ENCODE results near the gene CTSO. TPM values are rescaled to one million over a fixed set of nuclear protein-coding genes. Genes with fewer than 3 reads are reported as not detected.

Gene CTSO
- total and polyA plus RNA-seq, 2 donors (not counting 3 experiments of a cell fraction or from before 2014, with no cell fraction given) = 7.9 to 8.5 TPM

DNA sequence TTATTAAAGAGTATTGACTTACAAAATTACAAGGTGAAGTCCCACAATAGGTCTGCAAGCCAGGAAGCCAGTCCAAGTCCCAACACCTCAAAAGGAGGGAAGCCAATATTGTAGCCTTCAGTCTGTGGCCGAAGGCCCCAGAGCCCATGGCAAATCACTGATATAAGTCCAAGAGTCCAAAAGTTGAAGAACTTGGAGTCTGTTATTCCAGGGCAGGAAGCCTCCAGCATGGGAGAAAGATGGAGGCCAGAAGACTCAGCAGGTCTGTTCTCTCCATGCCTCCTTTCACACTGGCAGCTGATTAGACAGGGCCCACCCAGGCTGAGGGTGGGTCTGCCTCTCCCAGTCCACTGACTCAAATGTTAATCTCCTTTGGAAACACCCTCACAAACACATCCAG, 32.1 kb downstream of the CTSO start:
- ChIA-PET POLR2A (no interaction called here), CTCF (no interaction called here)
- Histone ChIP-seq H2AFZ (ENCODE audit: low read depth, low read length) (no peak overlapping the region), H3K9me3 (replicated peaks; ENCODE audit: control insufficient read depth, insufficient read depth, low read length) (no peaks in the 10 kb centered on the region), H3K36me3 (ENCODE audit: control insufficient read depth in 2 of 2, extremely low read depth in 1 of 2, insufficient read depth in 2 of 2, low read length in 2 of 2) (no peaks in the 10 kb centered on the region), H3K9ac (replicated peaks; ENCODE audit: extremely low read depth, insufficient read depth, low read length) (no peak overlapping the region), H3K27me3 (ENCODE audit: control insufficient read depth in 2 of 2, insufficient read depth in 2 of 2, low read length in 2 of 2) (no peaks in the 10 kb centered on the region), H3K79me2 (ENCODE audit: control insufficient read depth, insufficient read depth, low read length) (no peaks in the 10 kb centered on the region), H3K4me1 (ENCODE audit: control insufficient read depth, extremely low read depth, insufficient read depth, low read length) (no peaks in the 10 kb centered on the region), H3K4me2 (ENCODE audit: insufficient read depth, low read length) (no peak overlapping the region), H3K4me3 (replicated peaks in 1 of 3; ENCODE audit: insufficient read depth in 1 of 3, low read depth in 1 of 3, low read length in 3 of 3) (no peak overlapping the region), H4K20me1 (replicated peaks; ENCODE audit: control insufficient read depth, extremely low read depth, insufficient read depth, low read length) (no peaks in the 10 kb centered on the region), H3K27ac (ENCODE audit: insufficient read depth, low read depth, low read length) (no peak overlapping the region), H3K9me1 (replicated peaks; ENCODE audit: control insufficient read depth, extremely low read depth, insufficient read depth, low read length) (no peaks in the 10 kb centered on the region)
- intact Hi-C loops (cut with micrococcal nuclease) = no loop called here
- TF ChIP-seq, protein P1, sequence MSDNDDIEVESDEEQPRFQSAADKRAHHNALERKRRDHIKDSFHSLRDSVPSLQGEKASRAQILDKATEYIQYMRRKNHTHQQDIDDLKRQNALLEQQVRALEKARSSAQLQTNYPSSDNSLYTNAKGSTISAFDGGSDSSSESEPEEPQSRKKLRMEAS (IDR thresholded peaks at IDR 0.05; ENCODE audit: insufficient read depth, insufficient read length) = no peak
- TF ChIP-seq POLR2A (IDR thresholded peaks at IDR 0.05; ENCODE audit: low read depth, low read length) = no peak
- TF ChIP-seq, protein P2, sequence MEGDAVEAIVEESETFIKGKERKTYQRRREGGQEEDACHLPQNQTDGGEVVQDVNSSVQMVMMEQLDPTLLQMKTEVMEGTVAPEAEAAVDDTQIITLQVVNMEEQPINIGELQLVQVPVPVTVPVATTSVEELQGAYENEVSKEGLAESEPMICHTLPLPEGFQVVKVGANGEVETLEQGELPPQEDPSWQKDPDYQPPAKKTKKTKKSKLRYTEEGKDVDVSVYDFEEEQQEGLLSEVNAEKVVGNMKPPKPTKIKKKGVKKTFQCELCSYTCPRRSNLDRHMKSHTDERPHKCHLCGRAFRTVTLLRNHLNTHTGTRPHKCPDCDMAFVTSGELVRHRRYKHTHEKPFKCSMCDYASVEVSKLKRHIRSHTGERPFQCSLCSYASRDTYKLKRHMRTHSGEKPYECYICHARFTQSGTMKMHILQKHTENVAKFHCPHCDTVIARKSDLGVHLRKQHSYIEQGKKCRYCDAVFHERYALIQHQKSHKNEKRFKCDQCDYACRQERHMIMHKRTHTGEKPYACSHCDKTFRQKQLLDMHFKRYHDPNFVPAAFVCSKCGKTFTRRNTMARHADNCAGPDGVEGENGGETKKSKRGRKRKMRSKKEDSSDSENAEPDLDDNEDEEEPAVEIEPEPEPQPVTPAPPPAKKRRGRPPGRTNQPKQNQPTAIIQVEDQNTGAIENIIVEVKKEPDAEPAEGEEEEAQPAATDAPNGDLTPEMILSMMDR (IDR thresholded peaks at IDR 0.05; ENCODE audit: extremely low read depth in 1 of 2, insufficient read depth in 1 of 2, low read depth in 1 of 2, low read length in 2 of 2) = no peak
- TF ChIP-seq FOS (IDR thresholded peaks at IDR 0.05; ENCODE audit: borderline replicate concordance, insufficient read depth, low read length) = no peak
- dilution Hi-C loops (cut with MboI; ENCODE audit: extremely low pct_ligation_motif_present, low sequenced_read_pairs) = no loop called here
- DNase-seq (ENCODE audit: low read depth, low spot score) (no peak), FAIRE-seq (no peak)
- BruUV-seq (replicated peaks) = no TSS peak

DNA sequence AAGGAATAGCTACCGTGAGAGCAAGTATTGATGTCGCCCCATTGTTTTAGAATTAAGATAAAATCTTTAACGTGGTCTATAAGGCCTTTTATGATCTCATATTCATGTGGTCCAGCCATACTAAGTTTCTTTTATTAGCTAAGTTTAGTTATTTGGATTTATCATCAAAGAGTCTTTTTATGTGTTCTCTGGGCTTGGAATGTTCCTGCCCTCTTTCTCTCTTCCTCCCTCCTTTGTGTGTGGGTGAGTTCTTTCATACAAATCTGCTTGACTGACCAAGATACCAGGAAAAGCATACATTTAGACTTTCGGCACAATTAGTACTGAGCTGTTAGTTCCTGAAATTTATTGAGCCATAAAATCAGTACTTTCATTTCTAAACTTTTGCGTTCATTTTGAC, 38.9 kb downstream of the CTSO start:
- Histone ChIP-seq H3K36me3 (ENCODE audit: control insufficient read depth in 2 of 2, extremely low read depth in 1 of 2, insufficient read depth in 2 of 2, low read length in 2 of 2) (no peaks in the 10 kb centered on the region), H3K9ac (replicated peaks; ENCODE audit: extremely low read depth, insufficient read depth, low read length) (no peak overlapping the region), H3K4me3 (replicated peaks in 1 of 3; ENCODE audit: insufficient read depth in 1 of 3, low read depth in 1 of 3, low read length in 3 of 3) (no peak overlapping the region), H3K4me1 (ENCODE audit: control insufficient read depth, extremely low read depth, insufficient read depth, low read length) (no peaks in the 10 kb centered on the region), H3K27ac (ENCODE audit: insufficient read depth, low read depth, low read length) (no peak overlapping the region), H2AFZ (ENCODE audit: low read depth, low read length) (no peak overlapping the region), H3K9me3 (replicated peaks; ENCODE audit: control insufficient read depth, insufficient read depth, low read length) (no peaks in the 10 kb centered on the region), H3K4me2 (ENCODE audit: insufficient read depth, low read length) (no peak overlapping the region), H3K79me2 (ENCODE audit: control insufficient read depth, insufficient read depth, low read length) (no peaks in the 10 kb centered on the region), H3K9me1 (replicated peaks; ENCODE audit: control insufficient read depth, extremely low read depth, insufficient read depth, low read length) (no peaks in the 10 kb centered on the region), H3K27me3 (ENCODE audit: control insufficient read depth in 2 of 2, insufficient read depth in 2 of 2, low read length in 2 of 2) (no peaks in the 10 kb centered on the region), H4K20me1 (replicated peaks; ENCODE audit: control insufficient read depth, extremely low read depth, insufficient read depth, low read length) (no peaks in the 10 kb centered on the region)
- ChIA-PET CTCF (interaction anchor here (0.9 kb wide), 1 partner anchor 14 kb away, joined by 3 read pairs; no protein-coding TSS in a partner anchor), POLR2A (no interaction called here)
- FAIRE-seq (no peak), DNase-seq (ENCODE audit: low read depth, low spot score) (no peak)
- BruUV-seq (replicated peaks) = no TSS peak
- intact Hi-C loops (cut with micrococcal nuclease) (no loop called here), dilution Hi-C loops (cut with MboI; ENCODE audit: extremely low pct_ligation_motif_present, low sequenced_read_pairs) (no loop called here)
- TF ChIP-seq, protein P1 (IDR thresholded peaks at IDR 0.05; ENCODE audit: insufficient read depth, insufficient read length) = no peak
- TF ChIP-seq POLR2A (IDR thresholded peaks at IDR 0.05; ENCODE audit: low read depth, low read length) (no peak), JUN (IDR thresholded peaks at IDR 0.05; ENCODE audit: borderline replicate concordance, insufficient read depth, insufficient read length, low read depth) (no peak), MYC (IDR thresholded peaks at IDR 0.05; ENCODE audit: low read depth, low read length) (no peak), EZH2 (IDR thresholded peaks at IDR 0.05; ENCODE audit: borderline replicate concordance, low read depth, low read length, severe bottlenecking) (no peak), POLR2AphosphoS5 (IDR thresholded peaks at IDR 0.05; ENCODE audit: insufficient read depth, low read depth, low read length) (no peak), GATA2 (IDR thresholded peaks at IDR 0.05; ENCODE audit: insufficient read depth, insufficient read length, low read depth, low read length) (no peak), FOS (IDR thresholded peaks at IDR 0.05; ENCODE audit: borderline replicate concordance, insufficient read depth, low read length) (no peak)
- TF ChIP-seq, protein P2 (IDR thresholded peaks at IDR 0.05; ENCODE audit: extremely low read depth in 1 of 2, insufficient read depth in 1 of 2, low read depth in 1 of 2, low read length in 2 of 2) = no peak

Measured in endothelial cell of umbilical vein (primary cell).